SIG-M5 (cell line): ENCODE data around the gene TMCC1.
"Not testable (repeated sequence)": the region's sequence is repeated elsewhere in the genome, so short reads cannot be mapped to it uniquely, and the experiment has no call there.

Experiments
- DNase-seq: peaks from one replicate; lab custom pipeline; 2025; lab: John Stamatoyannopoulos, UW

The TMCC1 gene

DNA sequence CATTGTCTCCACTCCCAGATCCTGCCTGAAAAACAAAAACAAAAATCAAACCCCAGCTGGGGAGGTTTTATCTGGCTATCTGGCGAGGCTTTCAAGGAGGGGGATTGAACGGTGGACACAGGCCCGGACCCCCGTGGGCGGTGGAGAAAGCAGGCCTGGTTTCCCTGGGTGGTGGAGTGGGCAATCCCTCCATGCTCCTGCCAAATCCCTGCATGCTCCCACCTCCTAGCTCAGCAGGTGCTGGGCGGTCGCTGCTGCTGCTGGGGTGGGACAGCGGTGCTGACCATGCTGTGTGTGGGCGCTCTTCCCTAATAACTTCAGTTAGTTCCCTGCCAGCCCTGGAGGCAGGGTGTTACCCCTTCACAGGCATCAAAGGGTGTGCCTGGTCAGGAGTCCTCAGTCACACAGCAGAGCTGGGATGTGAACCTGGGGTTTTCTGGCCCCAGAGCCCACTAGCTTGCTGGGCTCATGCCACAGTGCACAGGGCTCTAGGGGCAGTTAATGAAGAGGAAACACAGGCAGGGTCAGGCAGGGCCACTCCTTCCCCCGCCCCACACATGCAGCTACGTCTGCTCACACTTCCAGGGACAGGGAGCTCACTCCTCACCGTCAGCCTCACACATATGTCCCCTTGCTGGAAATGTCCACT, 271.2 kb downstream of the TMCC1 start:
- DNase-seq, result no peak

DNA sequence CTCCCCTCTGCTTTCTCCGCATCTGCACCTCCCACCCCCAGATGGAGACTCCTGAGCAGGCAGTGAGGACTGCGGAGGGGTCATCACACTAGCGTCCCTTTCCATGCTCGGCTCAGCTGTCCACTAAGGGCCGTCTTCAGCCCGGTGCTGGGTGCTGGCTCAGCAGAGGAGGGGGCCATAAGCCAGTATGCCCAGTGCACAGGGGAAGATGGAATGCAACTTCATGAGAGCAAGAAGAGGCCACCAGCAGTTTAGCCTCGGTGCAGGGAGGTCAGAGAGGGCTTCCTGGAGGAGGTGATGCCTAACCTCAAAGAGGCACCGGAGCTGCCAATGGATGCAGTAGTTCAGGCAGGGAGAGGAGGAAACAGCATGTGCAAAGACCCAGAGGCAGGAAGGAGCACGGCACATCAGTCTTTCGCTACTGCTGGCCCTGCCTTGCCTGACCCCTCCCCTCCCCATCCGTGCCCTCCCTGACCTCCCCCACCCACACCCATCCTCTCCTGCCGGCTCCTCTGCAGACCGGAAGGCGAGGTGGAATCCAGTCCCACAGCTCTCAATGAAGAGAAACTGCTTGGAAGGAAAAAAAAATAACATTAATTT, 271.8 kb downstream of the TMCC1 start:
- DNase-seq, result no peak

DNA sequence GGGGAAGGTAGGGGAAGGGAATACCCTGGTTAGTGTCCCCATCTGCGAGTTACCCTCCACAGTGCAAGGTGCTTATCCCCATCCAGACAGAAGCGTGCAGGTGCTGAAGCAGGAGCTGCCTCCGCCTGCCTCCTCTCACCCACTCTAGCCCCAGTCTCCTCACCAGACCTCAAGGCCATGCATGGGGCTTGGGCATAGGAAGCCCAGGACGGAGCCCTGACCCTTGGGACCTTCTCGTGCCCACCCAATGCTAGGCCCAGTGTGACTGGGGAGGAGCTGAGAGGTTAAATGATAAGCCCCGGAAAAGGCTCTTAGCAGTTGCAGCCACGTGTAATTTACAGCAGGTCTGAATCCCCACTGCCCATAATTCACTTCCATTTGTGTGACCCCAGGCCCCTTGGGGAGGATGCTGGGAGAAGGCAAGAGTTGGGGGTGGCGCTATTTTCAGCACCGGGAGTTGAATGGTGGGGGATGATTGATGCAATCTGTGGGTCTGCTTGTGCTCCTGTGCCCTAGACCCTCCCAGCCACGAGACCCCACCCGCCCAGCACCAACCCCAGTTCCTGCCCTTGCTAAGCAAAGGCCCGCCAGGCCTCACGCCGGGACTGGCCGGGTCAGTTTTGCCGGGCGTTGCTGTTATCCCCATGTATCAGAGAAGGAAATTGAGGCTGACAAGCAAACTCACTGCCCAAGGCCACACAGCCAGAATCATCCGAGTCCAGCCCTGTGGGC, 272.5 kb downstream of the TMCC1 start:
- DNase-seq, result no peak

DNA sequence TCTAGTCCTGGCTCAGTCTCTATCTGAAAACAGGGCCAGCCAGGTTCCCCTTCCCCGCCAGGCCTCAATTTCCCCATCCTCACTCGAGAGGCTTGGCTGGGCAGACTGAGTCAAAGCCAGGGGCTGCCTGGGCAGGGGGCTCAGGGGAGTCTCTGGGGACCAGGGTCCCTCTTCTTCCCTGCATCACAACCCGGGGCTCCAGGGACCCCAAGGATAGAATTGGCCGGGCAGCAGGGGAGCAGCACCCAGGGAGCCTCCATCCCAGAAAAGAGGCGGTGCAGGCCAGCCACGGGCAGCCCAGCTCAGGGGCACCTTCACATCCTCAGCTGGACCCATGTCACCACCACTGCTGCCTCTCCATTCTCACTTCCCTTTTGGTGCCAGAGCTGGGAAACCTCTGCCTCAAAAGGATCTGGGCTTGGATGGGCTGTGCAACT, 273.8 kb downstream of the TMCC1 start:
- DNase-seq, result no peak

DNA sequence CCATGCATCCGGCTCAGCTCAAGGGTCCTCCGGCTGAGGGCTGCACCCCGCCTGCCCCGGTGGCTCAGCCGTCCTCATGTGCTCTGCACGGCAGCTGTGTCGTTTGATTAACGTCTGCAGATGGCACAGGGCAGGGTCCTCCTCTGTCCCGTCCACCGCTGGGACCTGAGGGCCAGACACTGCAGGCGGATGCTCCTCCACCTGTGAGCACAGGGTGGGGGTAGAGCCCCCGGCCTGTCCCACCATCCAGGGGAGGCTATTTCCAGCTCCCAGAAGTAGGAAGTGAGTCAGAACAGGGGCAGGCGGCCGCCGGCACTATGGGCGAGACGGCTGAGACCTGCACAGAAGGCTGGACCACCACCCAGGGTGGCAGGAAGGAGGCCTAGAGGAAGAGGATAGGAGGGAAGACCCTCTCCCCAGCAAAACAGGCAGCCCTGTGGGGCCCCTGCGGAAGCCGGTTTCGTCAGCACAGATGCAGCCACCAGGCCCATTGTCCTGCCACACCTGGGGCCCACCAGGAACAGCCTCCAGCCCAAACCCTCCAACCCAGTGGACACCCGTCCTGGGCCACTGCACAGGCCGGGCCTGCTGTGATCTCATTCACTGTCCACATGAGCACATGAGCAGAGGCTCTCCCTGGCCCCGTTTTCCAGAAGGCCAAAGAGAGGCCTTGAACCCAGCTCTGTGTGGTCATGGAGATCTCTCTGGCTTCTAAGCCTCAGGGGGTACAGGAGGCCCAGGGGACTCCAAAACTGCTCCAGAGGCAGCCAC, 274.4 kb downstream of the TMCC1 start:
- DNase-seq, result no peak

DNA sequence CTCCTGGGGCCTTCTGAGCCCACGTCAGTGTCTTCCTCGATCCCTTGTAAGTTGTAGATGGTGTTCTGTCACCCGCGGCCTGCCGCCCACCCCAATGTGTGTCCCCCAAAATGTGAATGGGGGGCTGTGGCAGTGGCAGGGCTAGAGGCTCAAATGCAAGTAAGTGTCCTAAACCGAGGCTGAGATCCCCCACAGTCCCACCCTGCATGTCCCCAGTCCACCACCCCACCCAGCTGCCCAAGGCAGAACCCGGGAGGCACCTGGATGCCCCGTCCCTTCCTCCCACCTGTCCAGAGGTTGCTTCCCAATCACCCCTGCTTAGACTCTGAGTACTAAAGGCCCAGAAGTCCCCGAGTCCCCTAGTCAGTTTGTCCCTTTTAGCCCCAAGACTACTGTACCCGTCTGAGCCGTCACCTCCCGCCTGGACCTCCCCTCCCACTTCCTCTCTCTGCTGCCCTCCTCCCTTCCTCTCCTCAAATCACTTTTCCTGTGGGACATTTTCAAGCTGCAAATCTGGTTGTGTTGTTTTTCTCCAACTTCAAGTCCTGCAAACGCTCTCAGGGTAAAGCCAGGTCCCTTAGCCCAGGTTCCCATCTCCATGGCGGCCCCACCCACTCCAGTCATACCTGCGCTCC, 275.2 kb downstream of the TMCC1 start:
- DNase-seq, result no peak

DNA sequence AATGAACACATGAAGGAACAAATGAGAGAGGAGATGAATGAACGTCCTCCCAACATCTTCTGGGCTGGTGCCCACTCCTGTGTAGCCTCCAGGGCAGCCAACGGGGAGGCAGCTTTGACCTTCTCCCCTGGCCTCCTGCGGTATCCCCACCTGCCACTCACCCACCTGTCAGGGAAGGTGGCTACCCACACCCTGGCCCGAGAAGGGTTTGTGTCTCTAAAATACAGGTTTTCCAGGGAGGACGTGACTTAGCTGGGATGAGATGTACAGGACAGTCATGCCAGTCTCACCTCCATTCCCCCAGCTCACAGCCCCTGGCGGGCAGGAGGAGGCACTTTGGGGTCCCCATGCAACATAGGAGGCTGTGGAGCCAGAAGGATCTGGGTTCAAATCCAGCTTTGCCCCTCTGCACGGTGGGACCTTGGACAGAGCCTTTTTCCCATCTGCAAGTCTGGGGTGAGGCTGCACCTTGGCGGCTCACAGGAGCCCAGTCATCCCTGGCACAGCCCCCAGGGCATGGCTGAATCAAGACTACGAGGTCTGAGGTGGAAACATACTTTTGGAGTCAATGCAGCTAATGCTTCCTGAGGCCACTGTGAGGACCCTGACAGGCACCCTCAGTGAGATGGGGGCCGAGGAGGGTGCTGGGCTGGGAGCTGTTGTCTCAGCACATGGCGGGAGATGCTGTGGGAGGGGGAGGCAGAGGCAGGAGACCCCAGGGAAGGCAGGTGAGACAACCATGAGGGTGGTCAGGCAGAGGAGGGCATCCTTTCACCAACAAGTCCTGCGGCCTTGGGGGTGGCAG, 275.9 kb downstream of the TMCC1 start:
- DNase-seq, result no peak

DNA sequence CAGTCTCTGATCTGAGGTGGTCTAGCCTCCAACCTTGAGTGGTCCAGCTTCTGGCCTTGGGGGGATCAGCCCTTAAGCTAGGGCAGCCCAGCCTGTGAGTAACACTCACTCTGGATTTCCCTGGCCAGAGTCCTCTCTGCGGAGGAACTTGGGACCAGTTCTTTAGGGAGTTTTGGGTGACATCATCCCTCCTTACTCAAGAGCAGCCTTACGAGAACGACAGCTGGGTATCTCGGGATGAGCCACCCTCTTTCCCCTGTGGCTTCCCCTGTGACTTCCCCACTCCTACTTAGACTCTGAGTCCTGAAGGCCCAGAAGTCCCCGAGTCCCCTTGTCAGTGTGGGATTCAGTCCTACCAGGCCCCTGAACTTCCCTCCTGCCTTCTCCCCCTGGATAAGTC, 276.8 kb downstream of the TMCC1 start:
- DNase-seq, result no peak

DNA sequence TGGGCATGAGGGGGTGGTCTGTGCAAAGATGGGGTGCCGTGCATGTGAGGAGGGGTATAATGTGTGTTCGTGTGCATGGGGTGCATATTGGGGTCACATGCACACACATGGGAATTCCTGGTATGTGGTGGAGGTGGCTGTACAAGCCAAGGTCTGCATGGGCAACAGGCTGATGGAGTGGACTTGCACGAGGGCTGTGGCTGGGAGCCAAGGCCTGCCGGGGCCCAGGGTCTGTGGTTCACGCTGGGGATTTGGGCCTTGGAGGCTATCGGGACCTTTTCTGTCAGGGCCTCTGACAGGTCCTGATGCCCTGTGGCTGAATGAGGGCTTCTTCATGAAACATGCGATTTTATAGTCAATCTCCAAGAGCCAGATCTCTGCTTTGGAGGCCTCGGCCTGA, 277.2 kb downstream of the TMCC1 start:
- no peak for DNase-seq

DNA sequence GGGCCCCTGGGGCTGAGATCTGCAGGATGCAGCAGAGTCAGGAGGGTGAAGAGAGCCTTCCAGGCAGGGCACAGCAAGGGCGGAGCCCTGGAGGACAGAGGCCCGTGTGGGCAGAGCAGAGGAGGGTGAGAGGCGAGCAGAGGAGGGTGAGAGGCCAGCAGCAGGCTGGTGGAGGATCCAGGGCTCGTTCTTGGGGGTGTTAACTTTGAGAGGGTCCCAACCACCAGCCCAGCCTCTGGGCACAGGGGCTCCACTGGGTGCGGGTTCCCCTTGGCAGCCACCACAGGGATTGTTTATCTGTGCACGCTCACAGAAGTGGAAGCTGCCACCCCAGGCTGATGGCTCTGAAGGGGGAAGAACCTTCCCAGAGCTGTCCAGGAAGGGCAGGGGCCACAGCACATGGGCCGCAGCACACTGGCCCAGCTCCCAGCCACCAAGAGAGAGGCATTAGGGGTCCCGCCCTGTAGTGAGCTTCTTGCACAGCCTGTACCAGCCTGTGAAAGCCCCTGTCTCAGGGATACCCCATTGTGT, 277.7 kb downstream of the TMCC1 start:
- DNase-seq, result no peak

DNA sequence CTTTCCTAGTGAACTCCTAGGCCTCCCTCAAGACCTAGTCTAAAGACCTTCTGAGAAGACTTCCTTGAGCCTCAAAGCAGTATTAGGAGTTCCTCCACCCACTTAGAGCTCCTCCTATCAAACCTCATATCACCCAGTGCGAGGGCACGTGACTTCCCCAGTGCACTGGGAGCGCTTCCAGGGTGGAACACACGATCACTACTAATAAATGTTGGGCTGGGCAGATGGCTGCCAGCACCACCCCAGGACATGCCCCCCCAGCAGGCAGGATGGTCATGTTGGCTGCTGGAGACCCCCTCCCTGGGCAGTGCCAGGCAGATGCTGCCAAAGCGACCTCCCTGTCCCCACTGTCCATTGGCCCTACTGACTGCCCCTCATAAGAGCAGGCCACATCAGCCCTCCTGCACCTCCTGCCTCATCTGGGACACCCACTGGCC, 278.6 kb downstream of the TMCC1 start:
- DNase-seq, result no peak

DNA sequence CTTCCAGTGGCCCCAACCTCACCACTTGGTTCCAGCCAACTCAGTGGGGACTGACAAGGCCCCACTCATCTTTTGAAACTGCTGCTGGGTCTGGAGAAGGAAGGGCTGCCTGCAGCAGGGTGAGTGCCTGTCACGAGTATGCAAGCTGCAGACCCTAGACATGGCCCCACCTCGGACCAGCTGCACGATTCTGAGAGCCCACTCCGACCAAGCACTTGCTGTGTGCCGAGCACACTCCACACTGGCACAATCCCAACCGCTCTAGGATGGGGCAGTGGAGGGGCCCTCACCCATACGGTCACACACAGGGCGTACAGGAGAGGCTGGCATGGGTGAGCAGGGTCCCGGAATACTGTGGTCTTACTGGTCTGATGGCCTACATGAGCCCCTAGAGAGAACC, 279.1 kb downstream of the TMCC1 start:
- no peak for DNase-seq

DNA sequence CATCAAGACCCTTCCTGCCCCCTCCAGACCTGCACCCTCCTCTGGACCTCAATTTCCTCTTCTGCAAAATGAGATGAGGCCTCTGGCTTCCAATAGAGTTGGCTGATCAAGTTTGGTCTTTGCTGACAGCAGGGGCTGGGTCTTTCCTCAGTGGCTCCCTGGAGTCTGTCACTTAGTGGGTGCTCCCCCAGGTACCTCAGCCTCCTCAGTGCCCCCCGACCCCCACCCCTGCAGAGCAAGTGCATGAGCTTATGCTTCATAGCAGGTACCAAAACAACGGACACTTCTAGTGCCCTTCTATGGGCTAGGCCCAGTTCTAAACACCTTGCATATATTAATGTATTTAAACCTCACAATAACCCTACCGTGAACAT, 280.2 kb downstream of the TMCC1 start:
- DNase-seq, result no peak

DNA sequence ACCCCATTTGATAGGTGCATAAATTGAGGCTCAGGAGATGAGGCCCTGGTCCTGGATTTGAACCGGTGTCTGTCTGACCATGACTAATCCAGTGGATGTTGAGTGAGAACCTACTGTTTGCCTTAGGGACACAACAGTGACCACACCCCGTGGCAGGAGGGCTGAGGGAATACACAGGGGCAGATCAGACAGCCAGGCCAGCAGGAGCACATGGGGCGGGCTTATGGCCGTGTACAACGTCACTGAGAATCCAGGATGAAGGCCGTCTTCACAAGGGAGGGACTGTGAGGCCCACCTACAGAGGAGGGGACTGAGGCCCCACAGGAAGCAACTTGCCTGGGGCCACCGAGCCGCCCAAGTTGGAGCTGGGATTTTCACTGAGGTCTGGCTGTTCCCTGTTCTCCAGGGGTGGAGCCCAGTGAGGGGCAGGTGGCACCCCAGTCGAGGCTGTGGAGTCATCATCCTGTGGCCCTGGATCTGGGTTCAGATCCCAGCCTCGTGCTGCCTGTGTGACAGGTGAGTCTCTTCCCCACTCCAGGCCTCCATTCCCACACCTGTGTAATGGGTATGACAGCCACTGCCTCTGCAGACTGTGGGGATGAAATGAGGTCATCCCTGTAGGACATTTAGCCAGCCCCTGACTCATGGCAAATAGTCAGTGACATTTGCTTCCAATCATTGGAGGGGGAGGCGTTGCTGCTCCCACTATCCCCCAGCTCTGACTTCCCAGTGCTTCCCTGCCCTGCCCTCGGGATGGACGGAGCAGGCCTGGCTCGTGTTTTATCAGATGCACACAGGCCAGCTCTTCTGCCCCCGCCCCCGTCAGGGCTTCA, 280.8 kb downstream of the TMCC1 start:
- DNase-seq, result no peak

DNA sequence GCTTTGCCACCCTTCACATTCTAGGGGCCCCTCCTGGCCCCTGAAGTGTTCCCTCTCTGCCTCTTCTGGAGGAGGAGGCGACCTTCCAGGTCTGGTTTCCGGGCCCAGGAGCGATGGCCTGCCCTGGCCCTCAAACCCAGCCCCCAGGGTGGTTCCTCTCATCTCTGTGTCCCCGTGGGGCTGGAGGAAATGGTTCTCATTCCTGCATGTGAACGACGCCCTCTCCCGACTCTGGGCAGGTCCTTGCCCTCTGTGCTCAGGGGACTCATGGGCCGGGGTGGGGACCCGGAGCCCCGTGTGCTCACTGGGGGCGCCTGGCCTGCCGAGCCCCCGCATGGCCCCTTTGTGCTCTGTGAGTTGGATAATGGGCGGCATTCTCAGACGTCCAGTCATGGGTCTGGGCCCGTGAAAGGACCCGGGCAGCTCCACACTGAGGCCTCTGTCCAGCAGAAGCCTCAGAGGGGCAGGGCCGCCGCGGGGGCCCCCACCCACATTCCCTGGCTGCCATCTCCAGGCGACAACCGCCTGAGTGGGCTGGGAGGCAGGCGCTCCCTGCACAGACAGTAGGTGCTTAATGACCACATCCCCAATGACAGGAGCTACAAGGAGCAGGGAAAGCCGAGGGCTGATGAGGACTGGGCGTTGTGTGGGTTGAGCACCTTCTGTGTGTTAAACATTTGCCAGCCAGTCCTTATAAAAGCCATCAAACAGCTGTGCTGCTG, 281.5 kb downstream of the TMCC1 start:
- DNase-seq, result no peak

DNA sequence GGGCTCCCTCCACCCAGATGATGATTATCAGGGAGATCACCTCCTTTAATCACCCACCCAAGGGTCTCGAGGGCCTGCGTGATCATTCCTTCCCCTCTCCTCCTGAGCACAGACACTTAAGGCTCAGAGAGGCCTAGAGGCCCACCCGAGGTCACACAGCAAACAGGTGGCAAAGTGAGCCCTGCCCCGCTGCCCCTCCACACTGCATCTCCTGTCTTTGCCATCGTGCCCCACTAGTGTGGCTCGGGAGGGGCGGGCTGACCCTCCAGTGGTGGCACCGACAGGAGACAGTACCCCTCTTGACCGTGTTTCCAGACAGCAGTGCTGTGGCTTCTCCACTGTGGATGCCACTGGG, 282.1 kb downstream of the TMCC1 start:
- no peak for DNase-seq

DNA sequence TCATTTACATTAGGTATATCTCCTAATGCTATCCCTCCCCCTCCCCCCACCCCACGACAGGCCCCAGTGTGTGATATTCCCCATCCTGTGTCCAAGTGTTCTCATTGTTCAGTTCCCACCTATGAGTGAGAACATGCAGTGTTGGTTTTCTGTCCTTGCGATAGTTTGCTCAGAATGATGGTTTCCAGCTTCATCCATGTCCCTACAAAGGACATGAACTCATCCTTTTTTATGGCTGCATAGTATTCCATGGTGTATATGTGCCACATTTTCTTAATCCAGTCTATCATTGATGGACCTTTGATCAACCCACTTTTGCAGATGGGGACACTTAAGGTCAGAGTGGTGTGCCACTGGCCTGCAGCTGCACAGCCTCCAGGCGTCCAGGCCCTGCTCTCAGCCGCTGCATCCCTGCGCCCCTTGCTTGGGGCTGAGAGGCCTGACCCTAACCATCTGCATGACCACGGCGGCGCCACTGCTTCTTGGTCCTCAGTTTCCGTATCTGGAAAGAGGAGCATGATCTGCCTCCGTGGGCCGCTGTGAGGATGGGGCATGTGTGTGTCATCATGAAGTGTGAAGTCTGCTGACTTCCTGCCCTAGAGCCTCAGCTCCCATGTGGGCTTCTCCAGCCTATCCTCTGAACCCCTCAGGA, 282.6 kb downstream of the TMCC1 start:
- DNase-seq, result not testable (repeated sequence)

DNA sequence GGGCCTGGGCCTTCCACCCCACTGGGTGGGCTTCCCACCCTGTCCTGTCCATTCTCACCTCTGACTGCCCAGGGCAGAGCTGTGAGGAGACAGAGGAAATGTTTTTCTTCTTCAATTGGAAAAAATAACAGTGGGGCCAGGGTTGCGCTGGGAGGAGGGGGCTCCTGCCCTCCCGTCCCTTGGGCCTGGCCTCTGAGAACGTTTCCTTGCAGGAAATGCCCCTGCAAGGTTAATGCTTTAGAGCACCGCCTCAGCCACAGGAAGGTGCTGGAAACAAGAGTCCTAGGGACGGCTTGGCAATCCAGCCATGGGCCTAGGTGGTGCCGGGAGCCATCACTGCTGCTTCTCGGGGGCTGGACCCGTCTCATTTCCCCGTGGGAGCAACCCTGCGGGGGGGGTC, 283.2 kb downstream of the TMCC1 start:
- no peak for DNase-seq

DNA sequence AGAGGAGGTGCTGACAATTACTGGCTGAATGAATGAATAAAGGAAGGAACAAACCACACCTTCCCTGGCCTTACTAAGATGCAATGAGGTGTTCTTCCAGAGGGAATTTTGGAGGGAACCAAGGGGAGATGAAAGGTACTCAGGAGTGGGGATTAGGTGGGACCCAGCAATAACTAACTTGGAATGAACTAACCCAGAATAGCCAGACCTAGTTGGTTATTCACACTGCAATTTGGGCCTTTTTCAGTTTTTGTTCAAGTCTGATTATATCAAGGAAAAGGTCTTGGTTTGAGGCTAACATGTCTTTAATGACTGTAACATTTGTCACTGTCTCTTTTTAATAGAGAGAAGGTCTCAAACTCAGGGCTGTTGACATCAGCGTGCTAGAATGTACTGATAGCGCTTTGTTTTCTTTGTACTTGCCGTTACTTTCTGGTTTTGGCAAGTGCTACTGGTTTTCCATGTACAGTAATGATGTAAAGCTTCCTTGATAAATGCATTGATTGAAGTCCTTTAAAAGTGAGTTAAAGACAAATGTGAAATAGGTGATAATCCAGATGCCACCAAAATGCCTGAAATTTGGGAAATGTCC, 283.8 kb downstream of the TMCC1 start:
- no peak for DNase-seq
